Esophagus squamous epithelium (tissue), 4 donors: Measurements from ENCODE around the gene PTPRG.

Source experiments
- POLR2A ChIP-seq, 4 donors: fragments of 450-650 bp; IDR thresholded peaks; one replicate each; pipeline ENCODE4 v1.6.1; 2017; ENCODE audit warnings: antibody characterized with exemption in 4 of 4, mild to moderate bottlenecking in 4 of 4, moderate library complexity in 3 of 4
- TF ChIP-seq, protein P1 (sequence below), 6 experiments: fragments of 450-650 bp in 4 of 6; fragments of 200-600 bp in 2 of 6; sonication (generic) in 2 of 6; IDR thresholded peaks; one replicate each; pipeline ENCODE4 v1.5.1; 2016 to 2019; ENCODE audit warnings: antibody characterized with exemption in 6 of 6, mild to moderate bottlenecking in 4 of 6, moderate library complexity in 4 of 6

DNA sequence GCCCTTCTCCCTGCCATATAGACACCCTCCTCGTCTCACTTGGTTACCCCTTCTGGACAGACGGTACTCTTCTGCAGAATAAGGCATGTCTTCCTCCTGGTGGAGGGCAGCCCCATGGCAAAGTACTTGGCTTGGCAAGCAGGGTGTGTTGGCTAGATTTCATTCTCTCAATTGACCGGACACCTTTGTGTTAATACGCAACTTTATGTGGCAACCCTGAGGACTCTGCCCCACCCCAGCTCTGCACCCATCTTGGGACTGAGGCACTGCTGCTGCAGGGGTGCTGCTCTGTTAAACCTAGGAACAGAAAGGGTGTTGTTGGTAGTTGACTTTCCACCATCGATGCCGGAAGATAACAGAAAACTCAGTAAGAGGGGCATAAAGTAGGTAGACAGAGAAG, 55.2 kb downstream of the PTPRG start:
- TF ChIP-seq POLR2A (IDR thresholded peaks at IDR 0.05): no peak
- TF ChIP-seq, protein P1, sequence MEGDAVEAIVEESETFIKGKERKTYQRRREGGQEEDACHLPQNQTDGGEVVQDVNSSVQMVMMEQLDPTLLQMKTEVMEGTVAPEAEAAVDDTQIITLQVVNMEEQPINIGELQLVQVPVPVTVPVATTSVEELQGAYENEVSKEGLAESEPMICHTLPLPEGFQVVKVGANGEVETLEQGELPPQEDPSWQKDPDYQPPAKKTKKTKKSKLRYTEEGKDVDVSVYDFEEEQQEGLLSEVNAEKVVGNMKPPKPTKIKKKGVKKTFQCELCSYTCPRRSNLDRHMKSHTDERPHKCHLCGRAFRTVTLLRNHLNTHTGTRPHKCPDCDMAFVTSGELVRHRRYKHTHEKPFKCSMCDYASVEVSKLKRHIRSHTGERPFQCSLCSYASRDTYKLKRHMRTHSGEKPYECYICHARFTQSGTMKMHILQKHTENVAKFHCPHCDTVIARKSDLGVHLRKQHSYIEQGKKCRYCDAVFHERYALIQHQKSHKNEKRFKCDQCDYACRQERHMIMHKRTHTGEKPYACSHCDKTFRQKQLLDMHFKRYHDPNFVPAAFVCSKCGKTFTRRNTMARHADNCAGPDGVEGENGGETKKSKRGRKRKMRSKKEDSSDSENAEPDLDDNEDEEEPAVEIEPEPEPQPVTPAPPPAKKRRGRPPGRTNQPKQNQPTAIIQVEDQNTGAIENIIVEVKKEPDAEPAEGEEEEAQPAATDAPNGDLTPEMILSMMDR (IDR thresholded peaks at IDR 0.05): no peak
